Keratinocyte (primary cell): ENCODE results near the gene DDB1.

Experiments used
- EZH2 ChIP-seq: IDR thresholded peaks from one replicate; pipeline ENCODE4 v1.6.1; 2012; ENCODE audit warnings: inconsistent platforms, mild to moderate bottlenecking, low read length, moderate library complexity
- TF ChIP-seq, protein P1 (sequence below), 3 experiments: IDR thresholded peaks in 1 of 3; conservative IDR thresholded peaks in 1 of 3; optimal IDR thresholded peaks in 1 of 3; 2 replicates in 2 of 3; 3 replicates in 1 of 3; pipeline versions ENCODE3 to v1.5.1; 2011; ENCODE audit warnings: low read length in 3 of 3, mild to moderate bottlenecking in 3 of 3, moderate library complexity in 2 of 3, control low read depth in 1 of 3, inconsistent platforms in 1 of 3; ENCODE audit not compliant: insufficient read depth in 2 of 3; ENCODE audit errors: extremely low read depth in 1 of 3

DNA sequence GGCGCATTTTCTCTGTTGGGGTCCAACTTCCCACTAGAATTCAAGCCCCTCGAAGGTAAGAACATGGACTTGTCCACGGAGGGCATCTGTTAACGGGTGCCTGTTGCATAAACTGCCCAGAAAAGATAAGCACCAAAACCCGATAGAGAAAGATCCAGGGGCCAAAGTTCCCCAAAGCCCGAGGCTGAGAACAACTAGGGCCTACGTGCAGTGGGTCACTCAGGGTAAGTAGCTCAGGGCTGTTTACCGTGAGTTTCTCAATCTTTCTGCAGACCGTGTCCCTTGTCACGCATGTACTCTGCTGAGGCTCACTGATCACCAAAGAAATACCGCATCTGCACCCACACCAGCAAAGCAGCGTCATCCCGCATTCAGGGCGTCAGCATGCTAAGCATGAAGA lies 67.5 kb downstream of the DDB1 start:
- TF ChIP-seq, protein P1, sequence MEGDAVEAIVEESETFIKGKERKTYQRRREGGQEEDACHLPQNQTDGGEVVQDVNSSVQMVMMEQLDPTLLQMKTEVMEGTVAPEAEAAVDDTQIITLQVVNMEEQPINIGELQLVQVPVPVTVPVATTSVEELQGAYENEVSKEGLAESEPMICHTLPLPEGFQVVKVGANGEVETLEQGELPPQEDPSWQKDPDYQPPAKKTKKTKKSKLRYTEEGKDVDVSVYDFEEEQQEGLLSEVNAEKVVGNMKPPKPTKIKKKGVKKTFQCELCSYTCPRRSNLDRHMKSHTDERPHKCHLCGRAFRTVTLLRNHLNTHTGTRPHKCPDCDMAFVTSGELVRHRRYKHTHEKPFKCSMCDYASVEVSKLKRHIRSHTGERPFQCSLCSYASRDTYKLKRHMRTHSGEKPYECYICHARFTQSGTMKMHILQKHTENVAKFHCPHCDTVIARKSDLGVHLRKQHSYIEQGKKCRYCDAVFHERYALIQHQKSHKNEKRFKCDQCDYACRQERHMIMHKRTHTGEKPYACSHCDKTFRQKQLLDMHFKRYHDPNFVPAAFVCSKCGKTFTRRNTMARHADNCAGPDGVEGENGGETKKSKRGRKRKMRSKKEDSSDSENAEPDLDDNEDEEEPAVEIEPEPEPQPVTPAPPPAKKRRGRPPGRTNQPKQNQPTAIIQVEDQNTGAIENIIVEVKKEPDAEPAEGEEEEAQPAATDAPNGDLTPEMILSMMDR (optimal IDR thresholded peaks at IDR 0.05 in 1 of 3, IDR thresholded peaks at IDR 0.05 in 1 of 3, conservative IDR thresholded peaks at IDR 0.05 in 1 of 3; ENCODE audit: extremely low read depth in 1 of 3, insufficient read depth in 2 of 3, low read length in 3 of 3) = no peak
- no peak for TF ChIP-seq EZH2
